OCI-LY7 (cell line): ENCODE measurements around the gene IMMT. TPM values are rescaled to one million over a fixed set of nuclear protein-coding genes. Genes with fewer than 3 reads are reported as not detected.

Experiments
- BruUV-seq: library from RNA; stranded (reverse); fragments of 400-500 nt; replicated peaks from 2 replicates; lab custom pipeline; 2021; lab: Mats Ljungman, UMichigan
- CTCF ChIA-PET: fragments of 300-600 bp; sonication (Branson Sonifier 250); formaldehyde crosslinking; loops from one replicate; lab custom pipeline; 2022; ENCODE audit warnings: antibody characterized with exemption; ENCODE audit not compliant: unreplicated experiment; lab: Charles Lee
- POLR2A ChIA-PET: fragments of 300-600 bp; sonication (Branson Sonifier 250); formaldehyde crosslinking; loops from one replicate; lab custom pipeline; 2022; ENCODE audit warnings: antibody characterized with exemption; lab: Charles Lee
- DNase-seq: peaks from one replicate; pipeline ENCODE4 v3.0.0-alpha.2; 2015; ENCODE audit warnings: low spot score
- H2AFZ ChIP-seq: fragments of 200-600 bp; sonication (generic), shearing (Covaris generic); 2 replicates; pipeline ENCODE4 v1.6.1; 2014; ENCODE audit warnings: mild to moderate bottlenecking, antibody characterized with exemption, low read length, moderate library complexity
- H3K27ac ChIP-seq: fragments of 200-600 bp; sonication (generic); 2 replicates; pipeline ENCODE4 v1.5.1; 2014; ENCODE audit warnings: mixed run types, low read depth, mild to moderate bottlenecking, moderate library complexity, low read length, inconsistent platforms; ENCODE audit not compliant: poor library complexity, severe bottlenecking
- H3K36me3 ChIP-seq: fragments of 200-600 bp; sonication (generic); 2 replicates; pipeline ENCODE4 v1.6.1; 2014; ENCODE audit warnings: mild to moderate bottlenecking, antibody characterized with exemption, low read length, moderate library complexity, mixed read lengths; ENCODE audit not compliant: insufficient read depth
- H3K4me1 ChIP-seq: fragments of 200-600 bp; sonication (generic); 2 replicates; pipeline ENCODE4 v1.5.1; 2014; ENCODE audit warnings: mild to moderate bottlenecking, low read length; ENCODE audit not compliant: insufficient read depth, poor library complexity, severe bottlenecking
- H3K4me2 ChIP-seq: fragments of 200-600 bp; sonication (generic); 2 replicates; pipeline ENCODE4 v1.6.1; 2014; ENCODE audit warnings: mild to moderate bottlenecking, low read length
- H3K4me3 ChIP-seq: fragments of 200-600 bp; sonication (generic); 2 replicates; pipeline ENCODE4 v1.5.1; 2014; ENCODE audit warnings: mild to moderate bottlenecking, low read depth, low read length; ENCODE audit not compliant: poor library complexity, severe bottlenecking
- H3K79me2 ChIP-seq: fragments of 200-600 bp; sonication (generic); 2 replicates; pipeline ENCODE4 v1.6.1; 2016; ENCODE audit warnings: low read depth, mild to moderate bottlenecking, low read length, moderate library complexity, mixed read lengths; ENCODE audit not compliant: insufficient read depth
- H3K9me2 ChIP-seq: fragments of 200-600 bp; sonication (generic); 2 replicates; pipeline ENCODE4 v1.6.1; 2016; ENCODE audit warnings: mild to moderate bottlenecking, low read length, mixed read lengths; ENCODE audit not compliant: insufficient read depth
- H3K9me3 ChIP-seq: fragments of 200-600 bp; sonication (generic); 2 replicates; pipeline ENCODE4 v1.6.1; 2014; ENCODE audit warnings: mild to moderate bottlenecking, mixed run types, low read length, mixed read lengths
- H4K20me1 ChIP-seq: fragments of 200-600 bp; sonication (generic); 2 replicates; pipeline ENCODE4 v1.6.1; 2014; ENCODE audit warnings: mild to moderate bottlenecking, antibody characterized with exemption, low read length, moderate library complexity, mixed read lengths; ENCODE audit not compliant: insufficient read depth
- EZH2phosphoT487 ChIP-seq: fragments of 200-600 bp; sonication (generic); IDR thresholded peaks from 2 replicates; pipeline ENCODE4 v1.6.1; 2018; ENCODE audit warnings: low read depth, borderline replicate concordance, mild to moderate bottlenecking, mixed run types, antibody characterized with exemption, low read length, moderate library complexity, mixed read lengths
- intact Hi-C: fragments of 100-400 bp; cut with micrococcal nuclease; formaldehyde crosslinking; loops from one replicate; pipeline ENCODE4 v1.10.0; 2022; ENCODE audit not compliant: unreplicated experiment
- total RNA-seq, 2 experiments: library from RNA; depleted of rRNA in 1 of 2; stranded (reverse); fragments of >200 nt in 1 of 2; shearing (Covaris generic) in 1 of 2; gene quantifications; 2 replicates each; pipeline ENCODE4 v1.2.3, GENCODE V29; 2014 to 2022
- TF ChIP-seq, protein P1 (sequence below): fragments of 200-600 bp; sonication (generic); conservative IDR thresholded peaks from 2 replicates; pipeline ENCODE4 v1.5.1; 2014; ENCODE audit warnings: mild to moderate bottlenecking, antibody characterized with exemption, low read length, moderate library complexity, mixed read lengths

IMMT gene
- total RNA-seq, 2 experiments from 2014 or later: 77.3 to 128 TPM

DNA sequence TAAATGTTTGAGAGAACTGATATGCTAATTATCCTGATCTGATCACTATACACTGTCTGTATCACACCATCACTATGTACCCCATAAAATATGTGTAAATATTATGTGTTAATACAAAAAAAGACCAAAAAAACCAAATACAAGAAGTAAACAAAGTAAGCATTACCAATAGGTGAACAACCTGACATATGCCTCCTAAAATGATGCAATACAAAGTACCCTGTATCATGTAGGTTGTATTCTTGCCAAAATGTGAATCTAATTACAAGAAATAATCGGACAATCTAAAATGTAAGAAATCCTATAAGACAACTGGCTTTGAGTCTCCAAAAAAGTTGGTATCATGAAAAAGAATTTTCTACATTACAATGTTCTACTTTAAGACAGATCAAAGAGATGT, 97.3 kb downstream of the IMMT start:
- H3K4me3 ChIP-seq: no peak overlapping the region
- H3K9me3 ChIP-seq: peaks cover 9% of the 10 kb centered on the region; the same call in 1 of the 2 replicates
- TF ChIP-seq, protein P1, sequence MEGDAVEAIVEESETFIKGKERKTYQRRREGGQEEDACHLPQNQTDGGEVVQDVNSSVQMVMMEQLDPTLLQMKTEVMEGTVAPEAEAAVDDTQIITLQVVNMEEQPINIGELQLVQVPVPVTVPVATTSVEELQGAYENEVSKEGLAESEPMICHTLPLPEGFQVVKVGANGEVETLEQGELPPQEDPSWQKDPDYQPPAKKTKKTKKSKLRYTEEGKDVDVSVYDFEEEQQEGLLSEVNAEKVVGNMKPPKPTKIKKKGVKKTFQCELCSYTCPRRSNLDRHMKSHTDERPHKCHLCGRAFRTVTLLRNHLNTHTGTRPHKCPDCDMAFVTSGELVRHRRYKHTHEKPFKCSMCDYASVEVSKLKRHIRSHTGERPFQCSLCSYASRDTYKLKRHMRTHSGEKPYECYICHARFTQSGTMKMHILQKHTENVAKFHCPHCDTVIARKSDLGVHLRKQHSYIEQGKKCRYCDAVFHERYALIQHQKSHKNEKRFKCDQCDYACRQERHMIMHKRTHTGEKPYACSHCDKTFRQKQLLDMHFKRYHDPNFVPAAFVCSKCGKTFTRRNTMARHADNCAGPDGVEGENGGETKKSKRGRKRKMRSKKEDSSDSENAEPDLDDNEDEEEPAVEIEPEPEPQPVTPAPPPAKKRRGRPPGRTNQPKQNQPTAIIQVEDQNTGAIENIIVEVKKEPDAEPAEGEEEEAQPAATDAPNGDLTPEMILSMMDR: no peak
- no peak for TF ChIP-seq EZH2phosphoT487
- intact Hi-C loops: no loop called here
- POLR2A ChIA-PET: interaction anchor here (0.6 kb wide), 1 partner anchor 11 kb away, joined by 3 read pairs; no protein-coding TSS in a partner anchor
- peaks cover 97% of the 10 kb centered on the region for H3K36me3 ChIP-seq
- no peak overlapping the region for H3K4me2 ChIP-seq
- no peaks in the 10 kb centered on the region for H3K4me1 ChIP-seq
- BruUV-seq: no TSS peak
- no peak overlapping the region for H2AFZ ChIP-seq
- H4K20me1 ChIP-seq: peaks cover 4% of the 10 kb centered on the region; the same call in 1 of the 2 replicates
- no peak for DNase-seq
- no peaks in the 10 kb centered on the region for H3K9me2 ChIP-seq
- H3K79me2 ChIP-seq: peaks cover 65% of the 10 kb centered on the region
- CTCF ChIA-PET: no interaction called here
- H3K27ac ChIP-seq: no peak overlapping the region

DNA sequence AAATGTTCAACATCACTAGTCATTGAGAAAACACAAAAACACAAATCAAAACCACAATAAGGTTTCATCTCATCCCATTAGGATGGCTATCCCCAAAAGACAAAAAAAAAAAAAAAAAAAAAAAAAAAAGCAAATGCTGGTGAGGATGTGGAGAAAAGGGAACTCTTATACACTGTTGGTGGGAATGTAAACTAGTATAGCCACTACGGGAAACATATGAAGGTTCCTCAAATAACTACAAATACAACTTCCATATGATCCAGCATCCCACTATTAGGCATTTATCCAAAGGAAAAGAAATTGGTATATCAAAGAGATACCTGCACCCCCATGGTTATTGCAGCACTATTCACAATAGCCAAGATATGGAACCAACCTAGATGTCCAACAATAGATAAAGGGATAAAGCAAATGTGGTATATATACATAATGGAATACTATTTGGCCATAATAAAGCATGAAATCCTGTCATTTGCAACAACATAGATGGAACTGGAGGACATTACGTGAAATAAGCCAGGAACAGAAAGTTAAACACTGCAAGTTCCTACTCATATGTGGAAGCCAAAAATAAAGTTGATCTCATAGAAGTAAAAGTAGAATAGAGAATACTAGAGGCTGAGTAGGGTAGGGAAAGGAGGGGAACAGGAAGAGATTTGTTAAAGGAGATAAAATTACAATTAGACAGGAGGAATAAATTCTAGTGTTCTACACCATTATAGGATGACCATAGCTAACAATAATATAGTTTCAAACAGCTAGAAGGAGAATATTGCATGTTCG, 98.0 kb downstream of the IMMT start:
- ChIA-PET CTCF (no interaction called here), POLR2A (no interaction called here)
- DNase-seq: no peak
- no peak for TF ChIP-seq EZH2phosphoT487
- TF ChIP-seq, protein P1: no peak
- BruUV-seq: no TSS peak
- Histone ChIP-seq H3K4me2 (no peak overlapping the region), H4K20me1 (peaks cover 4% of the 10 kb centered on the region; the same call in 1 of the 2 replicates), H3K36me3 (peaks cover 97% of the 10 kb centered on the region), H3K9me3 (peaks cover 6% of the 10 kb centered on the region; the same call in 1 of the 2 replicates), H3K4me1 (no peaks in the 10 kb centered on the region), H2AFZ (no peak overlapping the region), H3K9me2 (no peaks in the 10 kb centered on the region), H3K27ac (no peak overlapping the region), H3K4me3 (no peak overlapping the region), H3K79me2 (peaks cover 59% of the 10 kb centered on the region)
- intact Hi-C loops: no loop called here

DNA sequence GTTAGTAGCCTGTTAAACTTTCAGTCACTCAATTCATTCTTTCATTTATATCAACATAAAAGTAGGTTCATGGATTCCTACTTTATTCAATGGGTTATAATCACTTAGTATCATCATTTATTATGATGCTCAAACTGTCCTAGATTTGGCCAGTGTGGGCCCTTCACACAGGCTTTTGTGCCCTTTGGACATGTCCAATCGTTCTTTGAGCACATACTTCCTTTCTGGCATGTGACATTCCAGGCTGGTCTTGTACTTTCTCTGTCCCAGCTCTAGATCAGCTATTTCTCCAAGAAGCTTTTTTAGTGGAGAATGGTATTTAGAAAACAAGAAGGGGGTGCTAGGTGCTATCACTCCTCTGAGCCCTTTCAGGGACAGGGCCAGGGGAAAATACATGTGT, 101.0 kb downstream of the IMMT start:
- Histone ChIP-seq H3K27ac (no peak overlapping the region), H3K4me2 (no peak overlapping the region), H3K4me3 (no peak overlapping the region), H3K9me3 (no peaks in the 10 kb centered on the region), H3K4me1 (no peaks in the 10 kb centered on the region), H3K79me2 (peaks cover 32% of the 10 kb centered on the region; the same call in 1 of the 2 replicates), H2AFZ (no peak overlapping the region), H4K20me1 (peaks cover 4% of the 10 kb centered on the region; the same call in 1 of the 2 replicates), H3K36me3 (peaks cover 96% of the 10 kb centered on the region), H3K9me2 (no peaks in the 10 kb centered on the region)
- no TSS peak for BruUV-seq
- intact Hi-C loops: no loop called here
- no peak for DNase-seq
- ChIA-PET POLR2A (no interaction called here), CTCF (no interaction called here)
- TF ChIP-seq, protein P1: no peak
- TF ChIP-seq EZH2phosphoT487: no peak
